Activated T-cell treated with anti-CD3 and anti-CD28 coated beads, Interleukin-2, amount 50 U/mL, for 4 hours (primary cell): Measurements from ENCODE around the gene NANP. TPM values are rescaled to one million over a fixed set of nuclear protein-coding genes. Genes with fewer than 3 reads are reported as not detected.
A peak's percentile ranks its signal among the peaks of the same experiment; 100 is the strongest.
"Not testable (repeated sequence)": the region's sequence is repeated elsewhere in the genome, so short reads cannot be mapped to it uniquely, and the experiment has no call there.

Experiments
- ATAC-seq, 2 donors: fragments of 200-7000 bp; cut with Tn5 transposase; one replicate each; pipeline ENCODE4 v1.10.0; 2021
- DNase-seq: peaks from one replicate; pipeline ENCODE4 v3.0.0-alpha.2; 2020
- H3K27me3 Mint-ChIP-seq: one replicate; pipeline ENCODE4 v1.8.0; 2021; ENCODE audit warnings: low read depth, mixed read lengths
- H3K36me3 Mint-ChIP-seq: one replicate; pipeline ENCODE4 v1.8.0; 2022; ENCODE audit warnings: mixed read lengths; ENCODE audit not compliant: insufficient read depth
- H3K4me1 Mint-ChIP-seq: one replicate; pipeline ENCODE4 v1.8.0; 2021; ENCODE audit warnings: low read depth, mixed read lengths
- H3K4me3 Mint-ChIP-seq: one replicate; pipeline ENCODE4 v1.8.0; 2021; ENCODE audit warnings: mild to moderate bottlenecking, moderate library complexity, mixed read lengths
- H3K9me3 Mint-ChIP-seq: one replicate; pipeline ENCODE4 v1.8.0; 2021; ENCODE audit warnings: mixed read lengths
- total RNA-seq, 3 donors: library from RNA; stranded (reverse); gene quantifications; one replicate each; pipeline ENCODE4 v1.2.1, GENCODE V29; 2021

Gene NANP
- total RNA-seq, 3 donors from 2014 or later, result 6.7 to 7.8 (median 7.5) TPM

GRCh38 chr20:25590778-25591177, 33.0 kb downstream of the NANP start:
- ATAC-seq, H3K9me3 Mint-ChIP-seq, H3K4me3 Mint-ChIP-seq, DNase-seq, H3K36me3 Mint-ChIP-seq, H3K4me1 Mint-ChIP-seq, H3K27me3 Mint-ChIP-seq: not testable (repeated sequence)

DNA sequence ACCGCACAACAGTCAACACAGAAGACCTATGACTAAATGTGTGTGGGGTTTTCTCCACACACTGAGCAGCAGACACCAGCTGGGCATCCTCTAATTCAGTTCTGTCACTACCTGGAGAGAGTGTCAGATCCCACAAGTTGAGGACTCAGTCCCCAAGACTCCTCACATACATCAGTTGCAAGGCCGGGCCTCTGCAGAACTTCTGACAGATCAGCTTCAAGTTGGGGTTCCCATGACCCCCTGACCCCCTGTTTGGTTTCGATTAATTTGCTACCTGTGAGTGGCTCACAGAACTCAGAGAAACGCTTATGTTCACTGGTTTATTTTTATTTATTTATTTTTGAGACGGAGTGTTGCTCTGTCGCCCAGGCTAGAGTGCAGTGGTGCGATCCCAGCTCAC, 35.3 kb downstream of the NANP start:
- H3K36me3 Mint-ChIP-seq, result no peaks in the 10 kb centered on the region
- H3K4me3 Mint-ChIP-seq, result no peak overlapping the region
- H3K4me1 Mint-ChIP-seq, result peaks cover 7% of the 10 kb centered on the region
- no peak for DNase-seq
- H3K27me3 Mint-ChIP-seq, result peaks cover 11% of the 10 kb centered on the region
- H3K9me3 Mint-ChIP-seq, result no peaks in the 10 kb centered on the region
- ATAC-seq, result no peak

- Mint-ChIP-seq H3K4me1 (peaks cover 8% of the 10 kb centered on the region), H3K9me3 (no peaks in the 10 kb centered on the region), H3K27me3 (peaks cover 13% of the 10 kb centered on the region), H3K4me3 (no peak overlapping the region), H3K36me3 (no peaks in the 10 kb centered on the region)
- no peak for ATAC-seq
- DNase-seq, result no peak
Observed at GRCh38 chr20:25587536-25587935, 36.3 kb downstream of the NANP start.

GRCh38 chr20:25586877-25587276, 36.9 kb downstream of the NANP start:
- no peaks in the 10 kb centered on the region for H3K36me3 Mint-ChIP-seq
- no peak overlapping the region for H3K4me3 Mint-ChIP-seq

GRCh38 chr20:25584905-25585704, 38.7 kb downstream of the NANP start, which contains the start of gene NINL:
NINL (minus strand) TSS chr20:25585531; CDS start chr20:25526587, 58,944 bp downstream.
- peak; percentile 86 to 90 for ATAC-seq

More at GRCh38 chr20:25586877-25587276, 36.9 kb downstream of the NANP start:
- ATAC-seq (no peak), DNase-seq (no peak)
- peaks cover 13% of the 10 kb centered on the region for H3K27me3 Mint-ChIP-seq
- H3K4me1 Mint-ChIP-seq, result peaks cover 8% of the 10 kb centered on the region
- no peaks in the 10 kb centered on the region for H3K9me3 Mint-ChIP-seq

DNA sequence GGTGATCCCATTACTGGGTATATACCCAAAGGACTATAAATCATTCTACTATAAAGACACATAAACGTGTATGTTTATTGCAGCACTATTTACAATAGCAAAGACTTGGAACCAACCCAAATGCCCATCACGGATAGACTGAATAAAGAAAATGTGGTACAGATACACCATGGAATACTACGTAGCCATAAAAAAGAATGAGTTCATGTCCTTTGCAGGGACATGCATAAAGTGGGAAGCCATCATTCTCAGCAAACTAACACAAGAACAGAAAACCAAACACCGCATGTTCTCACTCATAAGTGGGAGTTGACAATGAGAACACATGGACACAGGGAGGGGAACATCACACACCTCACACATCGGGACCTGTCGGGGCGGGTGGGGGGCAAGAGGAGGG, 40.2 kb downstream of the NANP start:
- not testable (repeated sequence) for H3K36me3 Mint-ChIP-seq, H3K4me1 Mint-ChIP-seq, ATAC-seq, H3K9me3 Mint-ChIP-seq, DNase-seq
- Mint-ChIP-seq H3K4me3 (peak overlapping the region; percentile 60), H3K27me3 (peaks cover 13% of the 10 kb centered on the region)

More at GRCh38 chr20:25584905-25585704, 38.7 kb downstream of the NANP start, which contains the start of gene NINL:
- H3K27me3 Mint-ChIP-seq, result peaks cover 13% of the 10 kb centered on the region
- H3K36me3 Mint-ChIP-seq, result no peaks in the 10 kb centered on the region
- no peaks in the 10 kb centered on the region for H3K9me3 Mint-ChIP-seq
- peak; percentile 46 for DNase-seq
- H3K4me1 Mint-ChIP-seq, result peaks cover 8% of the 10 kb centered on the region
- peak within 1 kb of the TSS; percentile 72 for H3K4me3 Mint-ChIP-seq

DNA sequence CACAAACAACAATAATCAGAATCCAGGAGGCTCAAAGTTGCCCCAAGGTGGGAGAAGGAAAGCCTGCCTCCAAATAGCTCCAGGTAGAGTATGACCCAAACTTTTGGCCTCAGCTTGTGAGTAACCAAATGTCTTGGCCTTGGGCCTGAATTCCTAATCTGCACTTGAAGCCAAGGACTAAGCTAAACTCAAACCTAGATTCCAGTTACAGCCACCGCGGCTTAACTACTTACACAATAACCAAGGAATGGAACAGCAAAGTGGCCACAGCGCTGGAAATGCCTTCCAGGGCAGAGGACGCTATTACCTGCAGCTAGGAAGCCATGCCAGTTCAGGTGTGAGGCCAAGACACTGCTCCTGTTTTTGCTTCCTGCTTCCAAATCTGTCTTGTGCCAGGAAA, 43.1 kb downstream of the NANP start:
- DNase-seq, result no peak
- no peaks in the 10 kb centered on the region for H3K9me3 Mint-ChIP-seq
- H3K4me3 Mint-ChIP-seq, result no peak overlapping the region
- ATAC-seq, result no peak
- H3K27me3 Mint-ChIP-seq, result peaks cover 15% of the 10 kb centered on the region
- no peaks in the 10 kb centered on the region for H3K36me3 Mint-ChIP-seq
- H3K4me1 Mint-ChIP-seq, result peaks cover 8% of the 10 kb centered on the region

GRCh38 chr20:25579081-25579770, 44.6 kb downstream of the NANP start:
- ATAC-seq, result no peak
- no peaks in the 10 kb centered on the region for H3K36me3 Mint-ChIP-seq

DNA sequence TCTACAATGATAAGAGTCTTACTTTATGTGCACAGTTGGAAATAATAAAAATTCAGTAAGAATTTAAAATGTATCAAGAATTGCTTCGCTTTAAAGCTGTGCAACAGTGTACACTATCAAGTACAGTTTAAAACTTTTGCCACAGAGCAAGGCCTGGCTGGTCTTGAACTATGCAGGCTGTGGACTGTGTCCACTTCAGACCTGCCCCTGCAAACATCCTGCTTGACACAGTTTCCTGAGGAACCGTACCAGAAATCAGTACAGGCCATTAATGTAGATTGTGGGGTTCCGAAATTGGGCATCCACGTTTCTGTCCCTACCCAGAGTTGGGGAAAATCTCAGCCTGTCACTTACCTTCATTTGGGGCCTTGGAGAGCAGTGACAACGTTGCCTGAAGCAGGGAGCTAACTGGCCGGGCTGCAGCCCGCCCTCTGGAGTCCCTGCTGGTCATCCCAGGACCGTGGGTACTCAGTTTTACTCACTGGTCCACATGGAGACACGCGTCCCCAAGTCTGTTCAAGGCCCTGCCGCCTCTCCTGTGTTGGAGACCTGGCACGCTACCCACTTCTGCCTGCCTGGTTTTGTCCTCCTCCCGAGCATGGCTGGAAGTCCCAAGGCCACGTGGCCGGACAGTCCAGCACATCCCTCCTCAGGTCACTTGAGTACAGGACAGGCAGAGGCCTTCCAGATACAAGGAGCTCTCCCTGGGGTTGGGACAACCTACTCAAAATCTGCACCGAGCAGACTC, 46.9 kb downstream of the NANP start:
- Mint-ChIP-seq H3K27me3 (peaks cover 3% of the 10 kb centered on the region), H3K36me3 (no peaks in the 10 kb centered on the region), H3K4me3 (no peak overlapping the region), H3K4me1 (no peaks in the 10 kb centered on the region), H3K9me3 (no peaks in the 10 kb centered on the region)
- ATAC-seq, result no peak
- DNase-seq, result no peak

More at GRCh38 chr20:25579081-25579770, 44.6 kb downstream of the NANP start:
- no peak overlapping the region for H3K4me3 Mint-ChIP-seq
- peaks cover 12% of the 10 kb centered on the region for H3K27me3 Mint-ChIP-seq
- no peaks in the 10 kb centered on the region for H3K9me3 Mint-ChIP-seq
- DNase-seq, result no peak
- H3K4me1 Mint-ChIP-seq, result peaks cover 4% of the 10 kb centered on the region

DNA sequence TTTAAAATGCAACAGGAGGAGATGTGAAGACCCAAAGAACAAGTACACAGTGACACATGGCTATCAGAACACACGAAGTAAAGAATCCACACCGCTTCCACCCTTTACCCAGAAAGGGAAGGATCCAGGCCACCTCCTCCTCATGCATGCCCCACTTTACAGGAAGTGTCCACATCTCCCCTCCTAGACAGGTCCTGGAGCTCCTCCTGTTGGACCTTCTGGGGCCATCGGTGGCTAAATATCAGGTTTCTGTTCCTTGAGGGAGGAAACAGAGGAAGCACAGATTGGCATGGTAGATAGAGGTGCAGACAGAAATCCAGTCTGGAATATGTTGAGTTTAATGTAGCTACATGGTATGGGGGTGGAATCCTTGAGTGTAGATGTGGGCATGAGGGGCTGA, 49.4 kb downstream of the NANP start:
- peaks cover 3% of the 10 kb centered on the region for H3K27me3 Mint-ChIP-seq
- no peaks in the 10 kb centered on the region for H3K4me1 Mint-ChIP-seq
- no peaks in the 10 kb centered on the region for H3K36me3 Mint-ChIP-seq
- no peak overlapping the region for H3K4me3 Mint-ChIP-seq
- ATAC-seq (no peak), DNase-seq (no peak)
- no peaks in the 10 kb centered on the region for H3K9me3 Mint-ChIP-seq

DNA sequence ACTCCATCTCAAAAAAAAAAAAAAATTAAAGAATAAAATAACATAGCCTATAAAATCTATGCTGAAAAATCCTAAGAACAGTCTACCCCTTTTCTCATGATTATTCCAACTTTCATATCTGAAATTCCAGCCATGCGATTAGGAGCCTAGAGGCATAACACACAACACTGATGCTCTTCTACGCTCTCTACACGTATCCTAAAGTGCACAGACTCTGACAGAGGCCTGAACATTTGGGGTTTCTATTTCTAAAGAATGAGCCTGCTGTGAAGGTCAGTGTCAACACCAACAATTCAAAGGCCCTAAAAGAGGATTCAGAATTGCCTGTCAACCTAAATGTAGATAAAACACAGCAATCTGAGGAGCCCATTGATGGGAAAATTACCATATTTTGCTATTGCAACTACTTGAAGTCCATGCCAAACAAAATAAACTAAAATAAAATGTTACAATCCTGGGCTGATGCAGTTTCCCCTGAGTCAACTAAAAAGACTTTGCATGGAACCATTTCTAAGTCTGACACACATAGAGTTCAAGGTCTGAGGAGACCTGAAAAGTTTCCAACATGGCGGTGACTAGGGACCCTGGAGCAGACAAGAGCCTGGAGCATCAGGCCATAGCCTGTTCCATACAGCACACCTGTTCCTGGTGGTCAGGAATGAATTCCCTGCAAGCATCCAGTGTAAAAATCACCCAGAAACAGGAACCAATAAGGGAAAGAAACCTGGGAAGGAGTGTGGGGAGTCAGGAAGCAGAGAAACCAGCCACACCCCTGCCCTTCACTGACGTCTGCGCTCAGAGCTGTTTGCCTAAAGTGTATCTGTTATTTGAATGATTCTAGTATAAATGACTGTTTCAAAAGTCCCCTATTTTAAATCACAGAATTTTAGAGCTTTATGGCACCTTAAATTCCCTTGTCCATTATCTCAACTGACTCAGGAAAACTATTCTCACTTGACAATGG, 50.2 kb downstream of the NANP start:
- Mint-ChIP-seq H3K9me3 (no peaks in the 10 kb centered on the region), H3K27me3 (peaks cover 3% of the 10 kb centered on the region), H3K4me3 (no peak overlapping the region), H3K4me1 (no peaks in the 10 kb centered on the region), H3K36me3 (no peaks in the 10 kb centered on the region)
- DNase-seq (no peak), ATAC-seq (no peak)

DNA sequence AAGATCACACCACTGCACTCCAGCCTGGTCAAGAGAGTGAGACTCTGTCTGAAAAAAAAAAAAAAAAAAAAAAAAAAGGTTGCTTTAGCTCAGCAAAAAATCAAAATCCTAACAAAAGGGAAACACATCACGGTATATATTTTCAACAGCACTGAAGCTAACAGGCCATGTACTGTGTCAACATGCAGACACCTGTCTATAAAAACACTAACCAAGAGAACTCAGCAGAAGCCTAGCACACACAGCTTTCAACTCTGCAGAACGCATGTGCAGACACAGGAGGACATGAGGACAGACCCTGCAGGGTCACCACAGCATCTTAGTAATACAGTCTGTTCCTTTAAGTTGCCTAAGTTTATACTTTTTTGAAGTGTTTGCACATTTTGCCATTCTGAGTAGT, 52.0 kb downstream of the NANP start:
- no peak for ATAC-seq

DNA sequence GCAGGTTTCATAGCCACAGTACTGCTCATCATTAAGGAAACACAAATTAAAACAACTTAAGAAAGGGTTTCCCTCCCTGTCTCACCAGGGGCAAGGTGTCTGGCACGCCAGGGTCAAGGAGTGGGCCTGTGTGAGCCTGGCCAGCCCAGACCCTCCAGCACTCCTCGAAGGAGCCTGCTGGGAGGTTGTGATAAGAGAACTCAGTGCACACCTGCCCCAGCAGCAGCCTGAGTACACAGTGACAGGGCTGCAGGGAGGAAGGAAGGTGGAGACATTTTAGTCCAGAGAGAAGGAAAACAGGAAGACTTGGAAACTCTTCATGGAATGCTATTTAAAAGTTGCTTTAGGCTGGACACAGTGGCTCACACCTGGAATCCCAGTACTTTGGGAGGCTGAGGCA, 52.6 kb downstream of the NANP start:
- Mint-ChIP-seq H3K27me3 (peaks cover 3% of the 10 kb centered on the region), H3K4me3 (no peak overlapping the region), H3K36me3 (no peaks in the 10 kb centered on the region), H3K9me3 (no peaks in the 10 kb centered on the region), H3K4me1 (peaks cover 6% of the 10 kb centered on the region)
- no peak for DNase-seq
- ATAC-seq, result no peak

More for the DNA sequence above, 52.0 kb downstream of the NANP start:
- Mint-ChIP-seq H3K36me3 (no peaks in the 10 kb centered on the region), H3K27me3 (peaks cover 3% of the 10 kb centered on the region), H3K4me1 (peaks cover 5% of the 10 kb centered on the region), H3K9me3 (no peaks in the 10 kb centered on the region), H3K4me3 (no peak overlapping the region)
- DNase-seq, result no peak
